Astrocyte (in vitro differentiated cells and primary cell): ENCODE measurements around the gene JAG2. TPM values are rescaled to one million over a fixed set of nuclear protein-coding genes. Genes with fewer than 3 reads are reported as not detected.

Experiments
- DNase-seq: peaks from one replicate; pipeline ENCODE4 v3.0.0-alpha.2; 2010; ENCODE audit warnings: low read depth
- FAIRE-seq: peaks from 2 replicates; lab custom pipeline; 2011; peaks lifted over from hg19 to GRCh38; lab: Jason Lieb, UNC
- H2AFZ ChIP-seq: 2 replicates; pipeline ENCODE4 v1.6.0; 2012; ENCODE audit warnings: low read depth, low read length, inconsistent platforms
- H3K27ac ChIP-seq: 2 replicates; pipeline ENCODE4 v1.5.1; 2011; ENCODE audit warnings: low read depth, low read length, inconsistent platforms
- H3K27me3 ChIP-seq: 2 replicates; pipeline ENCODE4 v1.6.0; 2011; ENCODE audit warnings: low read length, inconsistent platforms; ENCODE audit not compliant: insufficient read depth
- H3K36me3 ChIP-seq: 2 replicates; pipeline ENCODE4 v1.5.1; 2011; ENCODE audit warnings: low read length, inconsistent platforms; ENCODE audit not compliant: insufficient read depth
- H3K4me1 ChIP-seq: 2 replicates; pipeline ENCODE4 v1.5.1; 2011; ENCODE audit warnings: low read length, inconsistent platforms; ENCODE audit not compliant: insufficient read depth
- H3K4me2 ChIP-seq: 2 replicates; pipeline ENCODE4 v1.6.0; 2012; ENCODE audit warnings: low read length, inconsistent platforms
- H3K4me3 ChIP-seq: 2 replicates; pipeline ENCODE4 v1.5.1; 2011; ENCODE audit warnings: low read depth, mild to moderate bottlenecking, low read length, inconsistent platforms; ENCODE audit not compliant: insufficient read depth
- H3K79me2 ChIP-seq: 2 replicates; pipeline ENCODE4 v1.6.0; 2012; ENCODE audit warnings: mild to moderate bottlenecking, low read length, inconsistent platforms; ENCODE audit not compliant: insufficient read depth
- H3K9ac ChIP-seq: 2 replicates; pipeline ENCODE4 v1.6.0; 2012; ENCODE audit warnings: mild to moderate bottlenecking, low read length, inconsistent platforms
- H3K9me3 ChIP-seq: 2 replicates; pipeline ENCODE4 v1.5.1; 2012; ENCODE audit warnings: low read depth, mild to moderate bottlenecking, low read length, inconsistent platforms; ENCODE audit not compliant: insufficient read depth
- H4K20me1 ChIP-seq: 2 replicates; pipeline ENCODE4 v1.6.0; 2012; ENCODE audit warnings: low read length, inconsistent platforms; ENCODE audit not compliant: insufficient read depth
- H3K27ac Mint-ChIP-seq: one replicate; pipeline ENCODE4 v1.8.0; 2021; ENCODE audit warnings: mild to moderate bottlenecking, mixed read lengths; ENCODE audit not compliant: unreplicated experiment
- H3K27me3 Mint-ChIP-seq: one replicate; pipeline ENCODE4 v1.8.0; 2021; ENCODE audit warnings: low read depth, mixed read lengths; ENCODE audit not compliant: unreplicated experiment
- H3K36me3 Mint-ChIP-seq: one replicate; pipeline ENCODE4 v1.8.0; 2021; ENCODE audit warnings: low read depth, mixed read lengths; ENCODE audit not compliant: unreplicated experiment
- H3K4me1 Mint-ChIP-seq: one replicate; pipeline ENCODE4 v1.8.0; 2021; ENCODE audit warnings: low read depth, mixed read lengths; ENCODE audit not compliant: unreplicated experiment
- H3K4me3 Mint-ChIP-seq: one replicate; pipeline ENCODE4 v1.8.0; 2021; ENCODE audit warnings: mild to moderate bottlenecking, moderate library complexity, mixed read lengths; ENCODE audit not compliant: unreplicated experiment
- H3K9me3 Mint-ChIP-seq: one replicate; pipeline ENCODE4 v1.8.0; 2021; ENCODE audit warnings: mild to moderate bottlenecking, mixed read lengths; ENCODE audit not compliant: unreplicated experiment
- EZH2 ChIP-seq: IDR thresholded peaks from 2 replicates; pipeline ENCODE4 v1.6.1; 2012; ENCODE audit warnings: mild to moderate bottlenecking, low read length, inconsistent platforms; ENCODE audit not compliant: insufficient read depth
- total RNA-seq: library from RNA; stranded (reverse); gene quantifications from 2 replicates; pipeline ENCODE4 v1.2.1, GENCODE V29; 2021
- TF ChIP-seq, protein P1 (sequence below): IDR thresholded peaks from 2 replicates; pipeline ENCODE4 v1.5.1; 2011; ENCODE audit warnings: low read depth, mild to moderate bottlenecking, inconsistent platforms, low read length, moderate library complexity; ENCODE audit not compliant: insufficient read depth

The JAG2 gene
- total RNA-seq, 1 donor from 2014 or later, result 6.6 TPM

DNA sequence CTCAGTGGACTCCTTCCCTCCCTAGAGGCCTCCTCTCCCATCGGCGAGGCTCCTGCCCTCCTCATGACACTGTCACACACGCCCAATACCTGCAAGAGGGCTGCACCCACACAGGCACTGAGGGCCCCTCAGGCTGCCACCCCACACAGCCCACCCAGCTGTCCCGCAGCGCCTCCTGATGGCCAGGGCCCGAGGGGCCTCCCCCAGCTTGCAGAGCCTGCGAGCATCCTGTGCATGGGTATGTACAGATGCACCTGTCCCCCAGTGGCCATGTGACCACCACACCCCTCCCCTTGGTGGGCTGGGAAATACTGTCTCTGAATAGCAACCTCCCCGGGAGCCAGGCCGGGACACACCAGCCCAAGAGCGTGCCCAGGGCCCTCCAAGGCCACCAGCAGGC, 31.5 kb upstream of the JAG2 start:
- DNase-seq (no peak), FAIRE-seq (no peak)
- Histone ChIP-seq H3K4me1 (peaks cover 11% of the 10 kb centered on the region), H3K4me3 (no peak overlapping the region), H3K4me2 (no peak overlapping the region), H3K9me3 (no peaks in the 10 kb centered on the region), H3K36me3 (no peaks in the 10 kb centered on the region), H2AFZ (no peak overlapping the region), H3K27me3 (peaks cover 5% of the 10 kb centered on the region), H3K27ac (no peak overlapping the region), H3K9ac (no peak overlapping the region), H4K20me1 (no peaks in the 10 kb centered on the region), H3K79me2 (no peaks in the 10 kb centered on the region)
- peaks cover 2% of the 10 kb centered on the region for H3K4me1 Mint-ChIP-seq
- H3K9me3 Mint-ChIP-seq, result no peaks in the 10 kb centered on the region
- no peak overlapping the region for H3K27ac Mint-ChIP-seq
- TF ChIP-seq, protein P1, sequence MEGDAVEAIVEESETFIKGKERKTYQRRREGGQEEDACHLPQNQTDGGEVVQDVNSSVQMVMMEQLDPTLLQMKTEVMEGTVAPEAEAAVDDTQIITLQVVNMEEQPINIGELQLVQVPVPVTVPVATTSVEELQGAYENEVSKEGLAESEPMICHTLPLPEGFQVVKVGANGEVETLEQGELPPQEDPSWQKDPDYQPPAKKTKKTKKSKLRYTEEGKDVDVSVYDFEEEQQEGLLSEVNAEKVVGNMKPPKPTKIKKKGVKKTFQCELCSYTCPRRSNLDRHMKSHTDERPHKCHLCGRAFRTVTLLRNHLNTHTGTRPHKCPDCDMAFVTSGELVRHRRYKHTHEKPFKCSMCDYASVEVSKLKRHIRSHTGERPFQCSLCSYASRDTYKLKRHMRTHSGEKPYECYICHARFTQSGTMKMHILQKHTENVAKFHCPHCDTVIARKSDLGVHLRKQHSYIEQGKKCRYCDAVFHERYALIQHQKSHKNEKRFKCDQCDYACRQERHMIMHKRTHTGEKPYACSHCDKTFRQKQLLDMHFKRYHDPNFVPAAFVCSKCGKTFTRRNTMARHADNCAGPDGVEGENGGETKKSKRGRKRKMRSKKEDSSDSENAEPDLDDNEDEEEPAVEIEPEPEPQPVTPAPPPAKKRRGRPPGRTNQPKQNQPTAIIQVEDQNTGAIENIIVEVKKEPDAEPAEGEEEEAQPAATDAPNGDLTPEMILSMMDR, result no peak
- TF ChIP-seq EZH2, result no peak
- no peaks in the 10 kb centered on the region for H3K36me3 Mint-ChIP-seq
- H3K4me3 Mint-ChIP-seq, result no peak overlapping the region
- peaks cover 25% of the 10 kb centered on the region for H3K27me3 Mint-ChIP-seq

DNA sequence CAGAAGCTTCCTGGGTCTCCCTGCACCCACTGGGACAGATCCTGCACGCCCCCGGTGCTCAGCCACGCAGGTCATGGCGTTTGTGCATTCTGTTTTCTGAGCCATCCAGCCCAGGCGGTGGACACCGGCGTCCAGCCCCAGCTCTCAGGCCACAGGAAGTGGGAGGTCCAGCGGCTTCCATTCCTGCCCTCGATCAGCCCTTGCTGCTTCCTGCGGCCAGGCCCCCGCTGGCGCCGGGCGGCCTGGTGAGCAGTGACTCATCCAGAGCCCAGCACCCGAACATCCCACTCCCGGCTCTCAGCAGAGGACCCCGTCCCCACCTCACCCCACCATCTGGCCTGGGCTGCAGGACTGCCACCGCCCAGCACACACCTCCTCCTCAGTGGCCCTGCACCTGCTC, 30.5 kb upstream of the JAG2 start:
- Histone ChIP-seq H3K36me3 (no peaks in the 10 kb centered on the region), H3K27ac (no peak overlapping the region), H3K4me1 (peaks cover 12% of the 10 kb centered on the region), H4K20me1 (no peaks in the 10 kb centered on the region), H3K27me3 (peaks cover 5% of the 10 kb centered on the region), H3K4me3 (no peak overlapping the region), H3K9ac (no peak overlapping the region), H3K79me2 (no peaks in the 10 kb centered on the region), H3K4me2 (peak overlapping the region; percentile 66), H3K9me3 (no peaks in the 10 kb centered on the region), H2AFZ (no peak overlapping the region)
- Mint-ChIP-seq H3K9me3 (no peaks in the 10 kb centered on the region), H3K4me3 (no peak overlapping the region), H3K4me1 (peaks cover 2% of the 10 kb centered on the region), H3K27ac (no peak overlapping the region), H3K36me3 (no peaks in the 10 kb centered on the region), H3K27me3 (peaks cover 33% of the 10 kb centered on the region)
- DNase-seq, result peak; percentile 42
- no peak for TF ChIP-seq EZH2
- TF ChIP-seq, protein P1, result no peak
- no peak for FAIRE-seq

DNA sequence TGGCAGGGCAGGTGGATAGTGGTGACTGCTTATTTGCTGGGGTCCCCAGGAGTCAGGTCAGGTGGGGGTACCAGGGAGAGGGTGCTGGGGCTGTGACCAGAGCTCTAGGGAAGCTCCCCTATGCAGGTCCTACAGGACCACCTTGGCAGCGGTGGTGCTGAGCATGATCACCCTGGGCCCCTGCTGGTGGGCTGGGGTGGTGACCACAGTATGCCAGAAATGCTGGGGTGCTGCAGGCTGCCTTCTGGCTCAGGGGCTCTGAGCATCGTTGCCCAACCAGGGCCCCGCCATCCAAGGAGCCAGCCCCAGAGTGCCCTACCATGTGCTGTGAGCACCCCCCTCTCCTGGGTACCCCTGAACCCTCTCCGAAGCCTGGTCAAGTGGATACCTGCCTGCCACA, 30.0 kb upstream of the JAG2 start:
- Histone ChIP-seq H3K27me3 (peaks cover 5% of the 10 kb centered on the region), H3K9me3 (no peaks in the 10 kb centered on the region), H3K4me1 (peaks cover 17% of the 10 kb centered on the region), H3K4me3 (no peak overlapping the region), H4K20me1 (no peaks in the 10 kb centered on the region), H3K9ac (no peak overlapping the region), H3K27ac (no peak overlapping the region), H3K79me2 (no peaks in the 10 kb centered on the region), H3K36me3 (no peaks in the 10 kb centered on the region), H2AFZ (no peak overlapping the region), H3K4me2 (peak overlapping the region; percentile 66)
- Mint-ChIP-seq H3K36me3 (no peaks in the 10 kb centered on the region), H3K27me3 (peaks cover 38% of the 10 kb centered on the region), H3K27ac (no peak overlapping the region), H3K4me1 (peaks cover 2% of the 10 kb centered on the region), H3K4me3 (no peak overlapping the region), H3K9me3 (no peaks in the 10 kb centered on the region)
- FAIRE-seq, result no peak
- DNase-seq, result no peak
- no peak for TF ChIP-seq EZH2
- TF ChIP-seq, protein P1, result peak; percentile 2
